ENCODE measurements around the gene CDAN1.

GRCh38 chr15:42728560-42728959 lies 8.4 kb downstream of the CDAN1 start:
- TF ChIP-seq CTCF (IDR thresholded peaks at IDR 0.05), result no peak
- TF ChIP-seq, protein P1, sequence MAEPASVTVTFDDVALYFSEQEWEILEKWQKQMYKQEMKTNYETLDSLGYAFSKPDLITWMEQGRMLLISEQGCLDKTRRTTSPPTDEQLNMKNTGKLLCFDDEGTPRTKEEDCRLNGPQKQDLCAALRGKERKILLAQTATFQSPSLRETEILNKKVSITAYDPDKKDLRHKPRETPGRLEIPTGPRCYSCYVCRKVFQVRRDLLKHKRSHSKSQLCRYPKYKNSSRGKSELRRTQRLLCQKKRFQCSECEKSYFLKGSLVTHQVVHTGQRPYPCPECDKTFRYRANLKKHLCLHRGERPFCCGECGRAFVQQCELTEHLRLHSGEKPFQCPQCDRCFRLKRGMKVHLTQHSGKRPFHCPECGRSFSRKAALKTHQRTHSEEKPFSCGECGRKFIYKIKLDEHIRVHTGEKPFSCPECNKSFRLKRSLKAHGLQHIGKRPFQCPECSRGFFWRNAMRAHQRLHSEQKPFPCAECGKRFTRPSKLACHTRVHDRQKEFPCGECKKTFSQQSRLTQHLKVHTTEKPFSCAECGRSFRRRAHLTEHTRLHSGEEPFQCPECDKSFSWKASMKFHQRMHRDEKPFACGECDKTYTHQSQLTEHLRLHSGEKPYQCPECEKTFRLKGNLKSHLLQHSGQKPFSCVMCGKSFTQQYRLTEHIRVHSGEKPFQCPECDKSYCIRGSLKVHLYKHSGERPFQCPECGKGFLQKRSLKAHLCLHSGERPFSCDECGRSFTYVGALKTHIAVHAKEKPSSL (CRISPR knock-in tag; conservative IDR thresholded peaks at IDR 0.05), result no peak
- TF ChIP-seq NR2C2 (CRISPR knock-in tag; IDR thresholded peaks at IDR 0.05), result no peak
- TF ChIP-seq FOXP4 (CRISPR knock-in tag; IDR thresholded peaks at IDR 0.05), result no peak
- TF ChIP-seq, protein P2, sequence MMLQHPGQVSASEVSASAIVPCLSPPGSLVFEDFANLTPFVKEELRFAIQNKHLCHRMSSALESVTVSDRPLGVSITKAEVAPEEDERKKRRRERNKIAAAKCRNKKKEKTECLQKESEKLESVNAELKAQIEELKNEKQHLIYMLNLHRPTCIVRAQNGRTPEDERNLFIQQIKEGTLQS (CRISPR knock-in tag; conservative IDR thresholded peaks at IDR 0.05), result no peak
- no peak for TF ChIP-seq E2F1 (CRISPR knock-in tag; IDR thresholded peaks at IDR 0.05)
- TF ChIP-seq ATF1 (CRISPR knock-in tag; IDR thresholded peaks at IDR 0.05), result no peak
- TF ChIP-seq IRF1 (CRISPR knock-in tag; IDR thresholded peaks at IDR 0.05), result no peak
- no peak for TF ChIP-seq MXD4 (CRISPR knock-in tag; IDR thresholded peaks at IDR 0.05; ENCODE audit: borderline replicate concordance)
- TF ChIP-seq FOXJ3 (CRISPR knock-in tag; IDR thresholded peaks at IDR 0.05; ENCODE audit: borderline replicate concordance), result no peak
- no peak for TF ChIP-seq ZNF121 (CRISPR knock-in tag; IDR thresholded peaks at IDR 0.05)
- no peak for TF ChIP-seq TP53 (CRISPR knock-in tag; IDR thresholded peaks at IDR 0.05)
